HG03432 (cell line): Measurements from ENCODE around the gene AP2A1.

Experiments used
- ATAC-seq: cut with Tn5 transposase; IDR thresholded peaks from one replicate; pipeline ENCODE4 v1.9.1; 2021; ENCODE audit warnings: mild to moderate bottlenecking, moderate library complexity; ENCODE audit not compliant: unreplicated experiment

AP2A1 gene

DNA sequence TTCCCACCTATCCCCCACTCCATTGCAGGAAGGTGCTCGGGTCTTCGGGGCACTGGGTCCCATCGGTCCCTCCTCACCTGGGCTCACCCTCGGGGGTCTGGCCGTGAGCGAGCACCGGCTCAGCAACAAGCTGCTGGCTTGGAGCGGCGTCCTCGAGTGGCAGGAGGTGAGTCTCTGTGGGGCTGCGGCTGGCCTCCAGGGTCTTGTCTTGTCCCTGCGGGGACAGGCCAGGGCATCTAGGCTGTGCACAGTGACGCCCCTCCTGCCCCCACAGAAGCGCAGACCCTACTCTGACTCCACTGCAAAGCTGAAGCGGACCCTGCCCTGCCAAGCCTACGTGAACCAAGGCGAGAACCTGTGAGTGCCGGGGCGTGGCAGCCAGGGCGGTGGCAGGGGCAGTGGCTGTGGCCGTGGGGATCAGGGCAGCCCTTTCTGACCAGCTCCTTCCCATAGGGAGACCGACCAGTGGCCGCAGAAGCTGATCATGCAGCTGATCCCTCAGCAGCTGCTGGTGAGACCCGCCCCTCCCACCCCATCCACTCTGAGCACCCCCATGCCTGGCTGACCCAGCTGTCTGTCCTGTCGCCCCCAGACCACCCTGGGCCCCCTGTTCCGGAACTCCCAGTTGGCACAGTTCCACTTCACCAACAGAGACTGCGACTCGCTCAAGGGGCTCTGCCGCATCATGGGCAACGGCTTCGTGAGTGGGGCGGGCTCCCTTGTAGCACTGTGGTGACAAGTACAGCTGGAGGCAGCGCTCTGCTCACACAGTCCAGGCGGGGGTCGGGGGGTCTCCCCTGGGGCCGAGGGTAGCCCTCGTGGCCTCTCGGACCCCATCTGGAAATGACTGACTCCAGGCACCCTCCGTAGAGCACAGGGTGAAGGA lies 87.8 kb downstream of the AP2A1 start:
- ATAC-seq: no peak

DNA sequence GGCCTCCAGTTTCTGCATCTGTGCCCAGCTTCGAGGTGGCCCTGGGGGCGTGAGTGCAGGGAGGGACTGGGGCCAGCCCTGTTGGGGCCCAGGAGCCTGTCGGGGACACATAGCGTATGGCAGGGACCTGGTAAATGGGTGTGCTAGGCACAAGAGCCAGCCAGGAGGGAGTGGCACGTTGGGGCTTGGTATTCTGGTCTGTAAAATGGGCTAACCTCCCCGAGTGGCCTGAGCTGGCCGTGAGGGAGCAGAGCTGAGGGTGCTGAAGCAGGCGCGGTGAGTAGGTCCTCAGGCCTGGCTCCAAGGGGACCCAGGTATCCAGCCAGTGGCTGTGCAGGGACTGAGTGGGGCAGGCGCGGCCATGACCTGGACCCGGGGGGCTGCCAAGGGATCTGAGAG lies 88.5 kb downstream of the AP2A1 start:
- no peak for ATAC-seq

DNA sequence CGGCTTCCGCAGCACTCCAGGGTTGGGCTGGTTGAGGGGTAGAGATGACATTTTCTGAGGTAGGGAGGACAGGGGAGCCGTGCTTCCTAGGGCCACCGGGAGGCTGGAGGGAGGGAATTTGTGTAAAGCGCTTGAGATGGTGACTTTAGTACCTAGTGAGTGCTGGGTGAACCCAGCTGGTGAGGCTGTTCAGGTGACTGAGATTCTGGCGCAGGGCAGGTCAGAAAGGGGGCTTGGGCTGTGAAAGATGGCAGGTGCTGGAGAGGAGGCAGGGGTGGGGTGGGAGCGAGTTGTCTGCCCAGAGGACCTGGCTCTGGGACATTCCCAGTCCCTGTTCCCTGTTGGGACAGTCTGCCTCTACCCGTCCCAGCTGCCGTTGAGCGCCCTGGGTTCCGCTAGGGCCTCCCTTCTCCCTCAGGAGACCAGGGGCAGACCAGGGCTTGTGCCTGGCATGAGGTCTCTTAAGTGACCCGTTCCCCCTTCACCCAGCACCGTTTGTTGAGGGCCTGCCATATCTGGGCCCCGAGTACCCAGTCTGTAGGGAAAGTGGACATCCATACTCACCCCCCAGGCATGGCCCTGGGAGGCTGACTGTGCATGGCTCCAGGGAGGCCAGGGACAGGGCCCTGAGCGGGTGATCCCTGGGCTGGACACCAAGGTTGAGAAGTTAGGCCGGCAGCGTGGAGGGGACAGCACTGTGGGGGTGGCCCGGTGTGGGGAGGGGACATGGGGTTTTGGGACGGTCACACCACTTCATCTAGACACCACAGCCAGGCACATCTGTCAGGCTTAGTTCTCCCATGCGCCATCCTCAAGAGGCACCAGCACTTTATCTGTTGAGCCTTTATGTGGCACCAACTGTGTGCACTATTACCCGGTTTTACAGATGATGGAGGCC lies 89.1 kb downstream of the AP2A1 start:
- no peak for ATAC-seq

DNA sequence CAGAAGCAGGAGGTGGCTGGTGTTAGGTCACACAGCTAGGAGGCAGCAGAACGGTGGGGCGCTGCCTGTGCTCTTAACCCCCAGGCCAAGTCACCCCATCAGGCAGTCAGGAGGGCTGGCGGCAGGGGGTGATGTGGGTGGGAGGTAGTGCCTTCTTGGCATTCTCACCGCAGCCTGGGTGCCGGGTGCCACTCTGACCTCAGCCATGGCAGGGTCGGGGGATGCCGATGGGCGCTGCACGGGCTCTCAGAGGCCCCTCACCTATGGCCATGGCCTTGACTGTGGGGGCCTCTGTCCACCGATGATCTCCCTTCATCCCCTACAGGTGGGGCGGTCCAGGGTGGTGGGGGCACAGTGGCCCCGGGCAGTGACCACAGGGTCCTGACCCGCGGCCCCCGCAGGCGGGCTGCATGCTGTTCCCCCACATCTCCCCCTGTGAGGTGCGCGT lies 89.8 kb downstream of the AP2A1 start:
- no peak for ATAC-seq
